ENCODE data around the gene ASB18. TPM values are rescaled to one million over a fixed set of nuclear protein-coding genes. Genes with fewer than 3 reads are reported as not detected.

Gene ASB18
- total and polyA plus RNA-seq, 2 of the 4 experiments (the other 2 are of a cell fraction) = not detected

- dilution Hi-C loops (cut with HindIII; ENCODE audit: low sequenced_read_pairs, unreplicated experiment) = no loop called here
- no peak overlapping the region for H3K18ac ChIP-seq (ENCODE audit: low read depth, low read length)
- H3K27me3 ChIP-seq (ENCODE audit: control insufficient read depth, insufficient read depth, low read length) = peaks cover 2% of the 10 kb centered on the region
- no peak overlapping the region for H3K9ac ChIP-seq (ENCODE audit: low read depth, low read length)
- no peak overlapping the region for H3K14ac ChIP-seq (replicated peaks; ENCODE audit: low read depth, low read length)
- CTCF ChIA-PET = interaction anchor here (0.6 kb wide), 1 partner anchor 59 kb away, joined by 3 read pairs; no protein-coding TSS in a partner anchor
- no peak overlapping the region for H3K4ac ChIP-seq (ENCODE audit: low read depth, low read length)
- no TSS peak for BruUV-seq (replicated peaks)
- no peak overlapping the region for H4K91ac ChIP-seq (ENCODE audit: insufficient read depth, low read depth, low read length)
- H3K4me2 ChIP-seq (ENCODE audit: low read depth, low read length) = no peak overlapping the region
- H2BK120ac ChIP-seq (ENCODE audit: low read depth, low read length) = no peak overlapping the region
- POLR2A ChIA-PET (ENCODE audit: unreplicated experiment) = no interaction called here
- H3K9me1 ChIP-seq (ENCODE audit: insufficient read depth, low read length) = no peaks in the 10 kb centered on the region
- no peak overlapping the region for H3K23ac ChIP-seq (ENCODE audit: low read depth, low read length)
- no peaks in the 10 kb centered on the region for H3K9me3 ChIP-seq (ENCODE audit: control insufficient read depth, insufficient read depth, low read length)
- H3K79me1 ChIP-seq (ENCODE audit: low read depth in 1 of 2, low read length in 2 of 2) = no peaks in the 10 kb centered on the region
- no peak overlapping the region for H2BK20ac ChIP-seq (ENCODE audit: low read depth, low read length)
- H3K4me3 ChIP-seq (ENCODE audit: insufficient read depth, low read depth, low read length) = no peak overlapping the region
- no peak overlapping the region for H4K8ac ChIP-seq (ENCODE audit: low read depth in 2 of 2, low read length in 2 of 2)
- H3K4me1 ChIP-seq (ENCODE audit: control insufficient read depth, insufficient read depth, low read length) = no peaks in the 10 kb centered on the region
- no peak overlapping the region for H3K27ac ChIP-seq (ENCODE audit: insufficient read depth, low read length)
- WGBS, 2 experiments (ENCODE audit: extremely low coverage in 2 of 2, insufficient read length in 1 of 2) = 0% methylated on average over 1 of the region's 3 CpGs; no CpG with 5 or more reads in 1 of the 2 experiments
- in situ Hi-C loops (cut with MboI; ENCODE audit: low sequenced_read_pairs) = no loop called here
- no peak for DNase-seq
- H2AK9ac ChIP-seq (replicated peaks; ENCODE audit: low read depth, low read length, poor library complexity) = no peak overlapping the region
- no peak overlapping the region for H2AFZ ChIP-seq (replicated peaks; ENCODE audit: low read length, poor library complexity)
- no peak for ATAC-seq (ENCODE audit: low read depth)
- H4K5ac ChIP-seq (ENCODE audit: low read depth, low read length) = no peak overlapping the region
- no peak overlapping the region for H2BK5ac ChIP-seq (ENCODE audit: low read depth, low read length, poor library complexity, severe bottlenecking)
- no peak overlapping the region for H2BK15ac ChIP-seq (ENCODE audit: low read depth, low read length)
- intact Hi-C loops (cut with micrococcal nuclease) = no loop called here
- no peak overlapping the region for H2AK5ac ChIP-seq (ENCODE audit: low read depth, low read length)
- no peaks in the 10 kb centered on the region for H3K36me3 ChIP-seq (ENCODE audit: control insufficient read depth, insufficient read depth, low read length)
- no peaks in the 10 kb centered on the region for H4K20me1 ChIP-seq (ENCODE audit: insufficient read depth, low read length)
- no peak overlapping the region for H3K56ac ChIP-seq (ENCODE audit: extremely low read depth, insufficient read depth, low read length)
- TF ChIP-seq, protein P1, sequence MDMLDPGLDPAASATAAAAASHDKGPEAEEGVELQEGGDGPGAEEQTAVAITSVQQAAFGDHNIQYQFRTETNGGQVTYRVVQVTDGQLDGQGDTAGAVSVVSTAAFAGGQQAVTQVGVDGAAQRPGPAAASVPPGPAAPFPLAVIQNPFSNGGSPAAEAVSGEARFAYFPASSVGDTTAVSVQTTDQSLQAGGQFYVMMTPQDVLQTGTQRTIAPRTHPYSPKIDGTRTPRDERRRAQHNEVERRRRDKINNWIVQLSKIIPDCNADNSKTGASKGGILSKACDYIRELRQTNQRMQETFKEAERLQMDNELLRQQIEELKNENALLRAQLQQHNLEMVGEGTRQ (IDR thresholded peaks at IDR 0.05; ENCODE audit: low read depth, low read length) = no peak
- TF ChIP-seq RFX5 (IDR thresholded peaks at IDR 0.05; ENCODE audit: low read depth, low read length) (no peak), MXI1 (IDR thresholded peaks at IDR 0.05; ENCODE audit: borderline replicate concordance, low read depth, low read length) (no peak), NFE2L2 (IDR thresholded peaks at IDR 0.05; ENCODE audit: low read depth, low read length) (no peak), POLR2A (IDR thresholded peaks at IDR 0.05; ENCODE audit: low read depth, low read length) (no peak), ELK1 (IDR thresholded peaks at IDR 0.05; ENCODE audit: borderline replicate concordance, low read depth, low read length) (no peak), CTCF (conservative IDR thresholded peaks at IDR 0.05; ENCODE audit: low read depth, low read length) (no peak), BHLHE40 (IDR thresholded peaks at IDR 0.05; ENCODE audit: low read depth, low read length) (no peak)
These were observed 11.6 kb downstream of the ASB18 start for GRCh38 chr2:236252602-236253001.
